HG03196 (cell line): ENCODE data around the gene C20orf141.
"Not testable (repeated sequence)": the region's sequence is repeated elsewhere in the genome, so short reads cannot be mapped to it uniquely, and the experiment has no call there.

Source experiments
- ATAC-seq: cut with Tn5 transposase; IDR thresholded peaks from one replicate; pipeline ENCODE4 v1.9.1; 2021; ENCODE audit not compliant: unreplicated experiment

Gene C20orf141

DNA sequence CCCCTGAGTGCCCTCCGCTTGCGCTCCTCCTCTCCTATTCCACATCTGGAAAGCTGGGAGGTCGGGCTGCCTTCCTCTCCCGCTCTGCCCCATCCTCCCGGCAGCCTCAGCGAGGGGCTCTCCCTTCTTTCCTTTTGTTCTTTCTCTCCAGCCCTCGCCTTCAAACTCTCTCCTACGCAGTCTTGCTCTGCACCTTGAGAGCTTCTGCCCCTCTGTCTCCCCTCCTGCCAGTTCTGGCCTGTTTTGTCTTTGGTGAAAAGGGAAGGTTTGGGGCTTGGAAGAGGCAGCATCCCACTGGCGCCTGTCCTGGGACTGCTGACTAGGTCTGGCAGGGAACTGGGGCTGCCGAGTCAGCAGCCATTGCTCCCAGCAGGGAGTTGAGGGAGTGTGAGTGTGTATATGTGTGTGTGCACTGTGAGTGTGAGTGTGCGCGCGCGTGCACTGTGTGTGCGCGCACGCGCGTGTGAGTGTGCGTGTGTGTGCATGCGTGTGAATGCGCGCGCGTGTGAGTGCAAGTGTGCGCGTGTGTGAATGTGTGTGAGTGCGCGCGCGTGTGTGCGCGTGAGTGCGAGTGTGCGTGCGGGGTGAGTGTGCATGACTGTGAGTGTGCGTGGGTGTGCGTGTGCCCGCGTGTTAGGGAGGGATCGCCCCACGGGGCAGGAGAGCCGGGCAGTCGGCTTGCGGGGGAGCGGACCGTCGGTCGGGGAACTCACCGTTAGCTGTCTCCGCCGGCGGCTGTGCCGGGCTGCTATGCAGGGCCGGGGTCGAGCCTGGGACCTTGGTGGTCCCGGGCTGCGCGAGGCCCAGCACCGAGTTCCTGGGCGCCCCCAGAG, 14.9 kb upstream of the C20orf141 start:
- ATAC-seq: no peak

DNA sequence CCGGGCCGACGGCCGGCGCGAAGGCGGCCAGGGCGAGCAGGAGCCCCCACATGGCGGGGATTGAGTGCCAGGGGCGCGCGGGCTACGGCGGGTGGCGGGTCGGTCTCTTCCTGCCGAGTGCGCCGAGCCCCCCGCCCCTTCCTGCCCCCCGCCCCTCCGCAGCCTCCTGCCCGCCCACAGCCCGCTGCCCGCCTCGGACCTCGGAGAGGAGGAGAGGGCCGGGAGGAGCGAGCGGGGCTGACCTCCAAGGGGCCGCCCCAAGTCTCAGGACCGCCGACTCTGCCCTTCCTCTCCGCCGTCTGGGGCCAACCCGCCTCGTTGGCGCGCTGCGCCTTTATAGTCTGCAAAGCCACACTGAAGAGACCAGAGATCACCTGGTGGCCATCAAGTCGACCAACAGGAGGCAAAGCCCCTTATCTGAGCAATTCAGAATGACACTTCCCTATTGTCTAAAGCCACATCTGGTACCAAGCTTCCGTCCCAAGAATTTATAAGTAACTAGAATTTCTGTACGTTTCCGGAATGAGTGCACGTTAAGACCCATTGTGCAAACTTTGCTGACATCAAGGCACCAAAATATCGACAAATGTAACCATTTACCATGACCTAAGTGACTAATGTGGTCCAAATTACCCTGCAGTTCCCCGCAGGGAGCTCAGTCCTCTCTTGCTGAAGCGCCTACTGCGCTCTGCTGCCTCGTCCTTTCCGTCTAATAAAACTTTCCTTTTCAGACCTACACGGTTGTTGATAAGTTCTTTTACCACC, 14.1 kb upstream of the C20orf141 start, which contains the start of gene CPXM1:
Gene CPXM1, minus strand, starts transcription at position 107 of the 765 bp plus-strand sequence. Its CDS starts 55 bp downstream, at position 52.
- no peak for ATAC-seq

DNA sequence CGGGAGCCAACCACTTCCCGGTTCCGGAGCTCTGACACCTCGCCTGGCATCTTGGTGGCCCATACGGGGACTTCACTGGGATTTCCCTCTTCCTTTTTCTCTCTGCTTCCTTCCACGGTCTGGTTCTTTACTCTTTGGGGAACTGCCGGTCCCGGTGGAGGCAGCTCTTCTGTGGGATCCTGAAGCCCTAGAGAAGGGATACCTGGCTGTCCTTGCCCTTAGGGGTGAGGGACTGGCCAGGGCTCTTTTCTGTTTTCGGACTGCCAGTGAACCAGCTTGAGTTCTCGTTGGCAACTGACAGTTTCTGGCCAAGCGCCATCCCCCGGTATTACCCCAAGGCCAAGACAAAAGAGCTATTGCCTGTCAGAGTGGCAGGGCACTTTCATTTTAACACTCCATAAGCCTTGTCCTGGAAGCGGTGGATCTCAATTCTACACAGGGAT, 13.5 kb upstream of the C20orf141 start:
- no peak for ATAC-seq

DNA sequence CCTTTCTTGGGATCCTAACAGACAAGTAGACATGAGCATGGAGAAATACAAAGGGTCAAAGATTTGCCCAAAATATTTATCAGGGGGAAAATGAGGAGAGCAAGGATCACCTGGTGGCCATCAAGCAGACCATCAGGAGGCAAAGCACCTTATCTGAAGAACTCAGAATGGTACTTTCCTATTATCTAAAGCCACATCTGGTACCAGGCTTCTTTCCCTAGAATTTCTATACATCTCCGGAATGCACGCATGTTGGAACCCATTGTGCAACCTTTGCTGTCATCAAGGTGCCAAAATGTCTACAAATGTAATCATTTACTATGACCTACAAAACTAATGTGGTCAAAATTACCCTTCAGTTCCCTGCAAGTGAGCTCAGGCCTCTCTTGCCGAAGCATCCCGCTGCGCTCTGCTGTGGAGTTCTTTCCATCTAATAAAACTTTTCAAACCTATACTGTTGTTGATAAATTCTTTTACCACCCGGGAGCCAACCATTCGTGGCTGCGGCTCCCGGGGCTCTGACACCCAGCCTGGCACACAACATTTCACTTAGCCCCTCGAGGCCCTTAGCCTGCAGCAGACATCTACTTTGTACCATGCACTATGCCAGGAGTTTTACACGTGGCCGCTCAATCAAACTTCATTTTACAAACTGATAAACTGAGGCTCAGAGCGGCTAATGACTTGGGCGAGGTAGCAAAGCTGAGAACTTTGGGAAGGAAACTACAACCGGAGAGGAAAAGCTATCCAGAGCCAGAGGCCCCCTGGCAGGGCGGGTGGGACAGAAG, 10.6 kb upstream of the C20orf141 start:
- ATAC-seq: no peak

DNA sequence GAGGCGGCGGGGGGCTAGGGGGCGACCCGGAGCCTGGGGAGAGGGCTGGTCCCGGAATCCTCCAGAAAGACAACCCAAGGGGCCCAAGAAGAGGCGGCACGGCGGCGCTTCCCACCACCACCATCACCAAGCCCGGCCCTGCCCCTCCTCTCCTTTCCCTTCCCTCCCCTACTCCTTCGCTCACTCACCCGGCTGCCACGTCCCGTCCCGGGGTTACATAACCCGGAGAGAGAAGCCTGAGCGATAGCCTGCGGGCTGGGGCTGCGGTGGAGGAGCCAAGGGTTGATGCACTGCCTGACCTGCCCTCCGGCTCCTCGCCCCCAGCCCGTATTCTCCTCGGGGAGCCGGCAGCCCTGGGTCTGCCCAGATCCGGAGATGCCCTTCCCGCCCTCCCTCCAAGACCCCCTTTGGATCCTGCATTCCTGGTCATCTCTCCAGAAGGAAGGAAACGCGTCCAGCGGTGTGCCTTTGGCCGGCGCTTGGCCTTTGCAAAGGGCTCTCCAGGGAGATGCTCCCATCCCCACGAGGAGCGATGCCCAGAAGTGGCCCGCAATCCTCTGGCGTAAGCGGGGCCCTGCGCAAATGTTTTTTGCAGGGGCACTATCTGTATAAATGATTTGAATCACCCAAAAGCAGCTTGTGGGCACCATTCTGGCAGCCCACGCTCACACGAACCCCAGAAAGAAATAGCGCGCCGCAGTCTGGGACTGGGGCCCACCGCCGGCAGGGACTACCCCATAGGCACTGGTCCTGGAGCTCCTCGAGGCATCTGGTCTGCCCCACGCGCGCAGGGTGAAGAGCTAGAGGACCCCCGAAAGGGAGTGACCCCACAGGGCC, 9.7 kb upstream of the C20orf141 start:
- ATAC-seq: no peak

DNA sequence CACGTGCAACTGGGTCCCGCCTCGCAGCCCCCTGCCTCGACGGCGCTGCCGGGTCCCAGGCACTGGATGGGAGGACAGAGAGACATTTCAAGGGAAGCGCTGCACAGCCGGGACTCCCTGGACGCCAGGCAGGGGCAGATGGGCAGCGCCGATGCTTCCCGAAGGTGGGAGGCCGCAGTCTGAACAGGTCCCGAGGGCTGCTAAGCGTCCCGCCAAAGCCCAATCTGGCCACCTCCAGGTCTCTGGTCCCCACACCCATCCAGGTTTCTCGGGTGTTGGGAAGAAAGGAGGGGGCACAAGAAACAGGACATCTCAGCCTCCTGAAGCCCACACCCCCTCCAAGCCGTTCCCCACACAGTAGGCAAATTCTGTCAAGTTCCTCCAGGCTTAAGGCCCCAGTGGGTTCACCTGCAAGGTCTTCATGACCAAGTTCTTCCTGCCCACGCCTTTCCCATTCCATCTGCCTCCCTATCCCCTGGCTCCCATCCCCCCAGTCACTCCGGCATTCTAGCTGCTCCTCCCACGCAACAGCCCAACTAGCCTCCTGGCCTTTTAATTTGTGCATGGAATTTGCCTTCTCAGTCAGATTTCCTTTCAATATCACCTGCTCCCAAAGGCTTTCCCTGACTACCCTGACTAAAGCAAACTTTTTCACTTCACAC, 9.0 kb upstream of the C20orf141 start:
- ATAC-seq: no peak

DNA sequence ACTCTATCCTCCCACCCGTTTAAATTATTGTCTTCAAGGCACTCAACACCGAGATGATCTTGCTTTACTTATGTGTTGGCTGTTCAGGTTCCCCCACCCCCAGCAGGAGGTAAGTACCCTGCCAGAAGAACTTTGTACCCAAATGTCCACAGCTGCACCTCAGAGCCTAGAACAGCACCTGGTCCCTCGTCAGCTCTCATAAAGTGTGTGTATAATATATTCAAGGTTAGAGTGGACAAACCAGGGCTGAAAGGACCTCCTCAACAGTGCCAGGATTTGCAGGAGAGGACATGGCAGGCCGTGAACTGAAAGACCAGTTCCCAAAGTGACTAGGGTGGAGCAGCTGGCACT, 8.5 kb upstream of the C20orf141 start:
- no peak for ATAC-seq

DNA sequence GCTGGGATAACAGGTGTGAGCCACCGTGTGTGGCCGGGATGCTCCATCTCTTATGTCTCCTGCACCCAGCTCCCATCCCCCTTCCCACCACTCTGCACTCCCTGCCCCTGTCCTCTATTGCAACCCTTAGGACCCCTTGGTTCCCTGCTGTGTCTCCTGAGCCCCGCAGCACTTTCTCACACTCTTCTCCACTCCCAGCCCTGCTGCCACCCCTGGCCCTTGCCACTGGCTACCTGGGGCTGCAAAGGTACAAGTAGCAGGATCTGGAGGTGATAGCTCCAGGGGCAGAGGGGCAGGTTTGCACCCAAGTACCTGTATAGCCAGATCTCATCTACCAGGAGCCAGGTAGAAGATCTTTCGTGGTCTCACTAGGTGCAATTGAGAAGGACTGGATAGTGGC, 7.8 kb upstream of the C20orf141 start:
- no peak for ATAC-seq

DNA sequence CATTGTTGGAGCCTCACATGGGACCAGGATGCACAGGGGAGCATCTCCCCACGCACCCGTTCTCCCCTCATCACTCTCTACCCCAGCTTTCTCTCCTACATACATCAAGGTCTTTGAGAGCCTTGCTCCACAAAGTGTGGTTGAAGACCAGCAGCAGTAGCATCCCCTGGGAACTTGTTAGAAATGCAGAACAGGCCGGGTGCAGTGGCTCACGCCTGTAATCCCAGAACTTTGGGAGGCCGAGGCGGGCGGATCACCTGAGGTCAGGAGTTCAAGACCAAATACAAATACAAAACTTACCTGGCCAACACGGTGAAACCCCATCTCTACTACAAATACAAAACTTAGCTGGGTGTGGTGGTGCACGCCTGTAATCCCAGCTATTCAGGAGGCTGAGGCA, 6.9 kb upstream of the C20orf141 start:
- not testable (repeated sequence) for ATAC-seq

DNA sequence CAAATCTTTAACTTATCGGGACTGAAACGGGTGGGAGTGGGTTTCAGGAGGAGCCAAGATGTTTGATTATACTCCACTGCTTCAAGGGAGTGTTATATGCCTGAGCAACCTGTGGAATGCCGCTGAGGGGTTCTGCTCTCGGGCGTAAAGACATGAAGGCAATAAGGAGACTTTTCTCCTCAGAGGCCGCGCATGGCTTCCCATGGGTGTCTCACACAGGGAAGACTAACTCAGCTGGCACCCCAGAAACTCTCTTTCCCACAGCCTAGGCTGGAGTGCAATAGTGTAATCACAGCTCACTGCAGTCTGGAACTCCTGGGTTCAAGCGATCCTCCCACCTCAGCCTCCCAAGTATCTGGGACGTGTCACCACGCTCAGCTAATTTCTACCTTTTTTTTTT, 5.1 kb upstream of the C20orf141 start:
- ATAC-seq: no peak

DNA sequence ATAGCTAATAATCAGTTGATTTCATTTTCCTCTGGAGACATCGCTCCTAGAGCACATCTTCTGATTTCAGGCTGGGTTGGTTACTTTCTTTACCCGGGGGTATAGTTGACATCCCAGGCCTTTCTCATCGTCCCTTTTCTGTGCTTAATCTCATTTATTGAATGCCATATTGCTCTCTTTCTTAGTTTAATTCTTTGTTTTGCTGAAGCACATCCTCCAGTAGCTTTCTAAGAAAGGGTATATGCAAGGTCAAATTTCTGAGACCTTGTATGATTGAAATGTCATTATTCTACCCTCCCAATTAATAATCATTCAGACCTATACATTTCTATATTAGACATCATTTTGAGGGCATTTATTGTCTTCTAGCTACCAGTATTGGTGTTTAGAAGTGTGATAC, 2.6 kb upstream of the C20orf141 start:
- no peak for ATAC-seq

DNA sequence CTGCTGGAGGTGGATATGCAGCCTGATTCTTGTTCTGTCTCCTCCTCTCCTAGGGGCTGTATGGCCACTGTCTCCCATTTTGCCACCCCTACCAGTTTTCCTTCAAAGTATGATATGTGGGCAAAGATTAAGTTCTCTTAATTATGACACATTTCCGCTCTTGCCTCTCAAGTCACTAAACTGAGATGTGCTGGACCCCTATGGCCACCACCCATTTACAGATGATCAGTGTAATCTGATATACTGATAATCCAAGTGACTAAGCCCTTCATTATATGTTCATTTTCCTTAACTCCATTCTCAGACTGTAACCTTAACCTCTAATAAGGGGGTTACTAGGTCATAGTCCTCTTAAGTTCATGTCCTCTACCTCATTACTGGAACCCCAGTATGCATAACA, 711 bp upstream of the C20orf141 start:
- ATAC-seq: no peak

DNA sequence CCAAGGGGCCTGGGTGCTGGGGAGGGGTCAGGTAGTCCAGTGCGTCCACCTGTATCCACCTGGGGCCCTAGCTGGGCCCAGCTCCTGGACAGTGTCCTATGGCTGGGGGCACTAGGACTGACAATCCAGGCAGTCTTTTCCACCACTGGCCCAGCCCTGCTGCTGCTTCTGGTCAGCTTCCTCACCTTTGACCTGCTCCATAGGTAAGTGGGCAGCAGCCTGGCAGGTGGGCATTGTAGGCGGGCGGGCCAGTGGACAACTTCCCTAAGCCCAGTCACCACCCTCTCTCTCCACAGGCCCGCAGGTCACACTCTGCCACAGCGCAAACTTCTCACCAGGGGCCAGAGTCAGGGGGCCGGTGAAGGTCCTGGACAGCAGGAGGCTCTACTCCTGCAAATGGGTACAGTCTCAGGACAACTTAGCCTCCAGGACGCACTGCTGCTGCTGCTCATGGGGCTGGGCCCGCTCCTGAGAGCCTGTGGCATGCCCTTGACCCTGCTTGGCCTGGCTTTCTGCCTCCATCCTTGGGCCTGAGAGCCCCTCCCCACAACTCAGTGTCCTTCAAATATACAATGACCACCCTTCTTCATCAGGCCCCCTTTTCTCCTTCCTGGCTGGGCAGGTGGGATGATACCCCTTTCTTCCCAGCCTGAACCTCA, 584 bp downstream of the C20orf141 start:
- ATAC-seq: no peak

DNA sequence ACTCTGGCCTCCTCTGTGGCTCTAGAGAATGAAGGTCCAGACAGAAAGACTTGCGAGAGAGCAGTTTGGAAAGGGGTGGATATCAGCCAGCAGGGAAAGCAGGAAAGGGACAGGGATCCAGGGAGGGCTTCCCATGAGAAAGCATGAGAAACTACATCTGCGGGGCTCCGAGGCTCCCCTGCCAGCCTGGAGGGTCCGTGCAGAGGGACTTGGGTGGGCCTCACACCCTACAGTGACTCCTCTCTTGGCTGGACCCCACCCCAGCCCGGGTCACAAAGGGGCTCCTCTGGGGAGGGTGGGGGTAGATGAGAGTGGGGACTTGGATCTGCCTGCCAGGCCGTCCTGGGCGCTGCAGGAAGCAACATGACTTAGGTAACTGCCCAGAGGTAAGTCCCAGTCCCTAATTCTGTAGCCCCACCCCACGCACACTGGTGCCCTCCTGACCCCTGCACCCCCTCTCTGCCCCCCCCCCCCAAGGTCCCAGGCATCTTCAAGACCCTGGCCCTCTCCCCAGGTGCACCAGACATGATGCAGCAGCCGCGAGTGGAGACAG, 1.3 kb downstream of the C20orf141 start, which contains the start of gene TMEM239:
Gene TMEM239, plus strand, starts transcription at position 335 of the 553 bp plus-strand sequence. Its CDS starts 191 bp downstream, at position 526.
- ATAC-seq: no peak

DNA sequence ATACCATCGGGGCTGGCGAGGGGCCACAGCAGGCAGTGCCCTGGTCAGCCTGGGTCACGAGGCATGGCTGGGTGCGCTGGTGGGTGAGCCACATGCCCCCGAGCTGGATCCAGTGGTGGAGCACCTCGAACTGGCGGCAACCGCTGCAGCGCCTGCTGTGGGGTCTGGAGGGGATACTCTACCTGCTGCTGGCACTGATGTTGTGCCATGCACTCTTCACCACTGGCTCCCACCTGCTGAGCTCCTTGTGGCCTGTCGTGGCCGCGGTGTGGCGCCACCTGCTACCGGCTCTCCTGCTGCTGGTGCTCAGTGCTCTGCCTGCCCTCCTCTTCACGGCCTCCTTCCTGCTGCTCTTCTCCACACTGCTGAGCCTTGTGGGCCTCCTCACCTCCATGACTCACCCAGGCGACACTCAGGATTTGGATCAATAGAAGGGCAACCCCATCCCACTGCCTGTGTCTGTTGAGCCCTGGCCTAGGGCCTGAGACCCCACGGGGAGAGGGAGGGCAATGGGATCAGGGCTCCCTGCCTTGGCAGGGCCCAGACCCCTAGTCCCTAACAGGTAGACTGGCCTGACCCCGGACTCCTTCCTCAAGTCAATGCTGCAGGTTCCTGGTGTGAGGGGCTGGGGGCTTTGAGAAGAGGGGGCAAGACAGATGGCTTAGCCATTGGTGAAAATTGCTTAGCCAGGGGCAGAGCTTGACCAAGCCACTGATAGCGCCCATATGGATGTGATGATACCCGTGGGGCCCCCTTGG, 2.0 kb downstream of the C20orf141 start:
- no peak for ATAC-seq

DNA sequence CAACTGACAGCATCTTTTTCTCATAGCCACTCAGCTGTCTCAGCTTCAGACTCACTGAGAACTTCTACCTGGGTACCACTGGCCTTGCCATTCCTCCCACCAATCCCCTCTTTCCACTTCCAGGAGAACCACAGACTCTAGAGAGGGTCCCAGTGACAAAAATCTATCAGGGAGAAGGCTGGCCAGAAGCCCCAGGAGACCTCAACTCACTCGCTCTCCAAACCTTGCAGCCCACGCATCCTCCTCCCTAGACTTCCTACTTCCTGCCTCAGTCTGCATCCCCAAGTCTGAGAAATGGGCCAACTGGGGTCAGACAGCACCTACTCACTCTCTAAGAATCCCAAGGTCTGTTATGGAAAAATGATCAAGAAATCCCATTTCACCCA, 2.5 kb downstream of the C20orf141 start:
- no peak for ATAC-seq

DNA sequence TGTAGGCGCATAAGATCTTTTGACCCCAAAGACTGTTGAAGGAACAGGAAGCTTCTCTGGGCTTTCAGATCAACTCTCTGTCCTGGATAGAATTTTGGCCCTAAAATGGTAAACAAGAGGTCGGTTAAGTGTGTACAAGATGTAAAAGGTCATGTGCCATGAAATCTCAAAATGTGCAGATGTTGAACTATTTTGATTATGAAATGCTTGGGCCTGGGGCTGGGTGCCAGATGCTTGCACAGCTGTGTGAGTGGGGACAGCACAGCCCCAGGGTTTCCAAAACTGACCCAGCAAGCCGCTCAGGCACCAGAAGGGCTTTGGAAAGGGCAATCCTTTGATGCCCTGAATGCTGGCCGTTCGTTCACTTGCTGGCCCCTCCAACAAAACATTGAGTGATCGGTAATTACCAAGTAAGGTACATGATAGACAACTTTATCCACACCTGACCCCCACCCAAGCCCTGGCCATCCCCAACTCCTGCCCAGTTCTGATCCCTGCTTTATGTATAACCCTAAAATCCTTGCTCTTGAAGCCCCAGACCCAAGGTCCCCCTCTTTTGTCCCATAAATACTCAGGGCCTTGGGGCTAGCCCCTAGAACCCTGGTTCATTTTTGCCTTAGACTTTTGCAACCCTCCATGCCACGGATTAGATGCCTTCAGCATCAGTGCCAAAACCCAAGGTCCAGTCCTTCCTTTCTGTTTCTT, 3.3 kb downstream of the C20orf141 start:
- no peak for ATAC-seq
